Right lobe of liver (tissue), 6 donors: Measurements from ENCODE around the gene CPLX3. TPM values are rescaled to one million over a fixed set of nuclear protein-coding genes. Genes with fewer than 3 reads are reported as not detected.

Source experiments
- ATAC-seq, 4 donors: fragments of 200-7000 bp; cut with Tn5 transposase; one replicate each; pipeline ENCODE4 v1.9.1; 2020; ENCODE audit warnings: mild to moderate bottlenecking in 4 of 4, moderate library complexity in 4 of 4
- DNase-seq, 3 donors: peaks; one replicate each; pipeline ENCODE4 v3.0.0-alpha.2; 2020
- H3K27ac ChIP-seq, 3 donors: fragments of 200-600 bp; one replicate each; pipeline ENCODE4 v1.8.0; 2022
- H3K27me3 ChIP-seq, 2 donors: fragments of 200-600 bp; one replicate each; pipeline ENCODE4 v1.8.0; 2022
- H3K36me3 ChIP-seq, 4 donors: fragments of 200-600 bp; sonication (generic) in 1 of 4; one replicate each; pipeline versions ENCODE4 v1.5.1 to v1.8.0; 2017 to 2022; ENCODE audit warnings: control low read depth in 1 of 4
- H3K4me1 ChIP-seq, 4 donors: fragments of 200-600 bp; sonication (generic) in 1 of 4; one replicate each; pipeline versions ENCODE4 v1.5.1 to v1.8.0; 2017 to 2022; ENCODE audit warnings: control low read depth in 1 of 4
- H3K4me3 ChIP-seq, 3 donors: fragments of 200-600 bp; one replicate each; pipeline ENCODE4 v1.8.0; 2022
- H3K9me3 ChIP-seq, 4 donors: fragments of 200-600 bp; sonication (generic) in 1 of 4; one replicate each; pipeline versions ENCODE4 v1.5.1 to v1.8.0; 2017 to 2022; ENCODE audit warnings: control low read depth in 1 of 4
- POLR2A ChIP-seq: fragments of 450-650 bp; IDR thresholded peaks from one replicate; pipeline ENCODE4 v1.6.1; 2017; ENCODE audit warnings: antibody characterized with exemption, mild to moderate bottlenecking
- WGBS: methylation state at CpG from one replicate; pipeline ENCODE4 v1.1.6; 2018; ENCODE audit warnings: low coverage, low lambda C conversion rate; ENCODE audit not compliant: insufficient coverage; ENCODE audit errors: missing lambda C conversion rate; 5-methylcytosine and 5-hydroxymethylcytosine counted together
- intact Hi-C, 2 donors: fragments of 100-400 bp; cut with DNase I; formaldehyde crosslinking; loops; one replicate each; pipeline versions ENCODE4 v1.11.2 to v1.14.1; 2022
- long read RNA-seq: library from polyadenylated mRNA; unstranded; transcript quantifications from one replicate; pipeline ENCODE4 v2.0.0, GENCODE V29; 2019
- total RNA-seq, 6 experiments: library from RNA; depleted of rRNA in 2 of 6; stranded (reverse); fragments of >200 nt in 2 of 6; fragmentation: NEBNext Ultra II Directional in 3 of 6; extraction: Animal tissue kit (Norgen Biotek cat#: 25700) in 3 of 6; gene quantifications; one replicate each; pipeline versions ENCODE4 v1.1.0 to v1.2.4, GENCODE V29; 2016 to 2023
- TF ChIP-seq, protein P1 (sequence below), 4 donors: fragments of 200-600 bp in 3 of 4; fragments of 450-650 bp in 1 of 4; IDR thresholded peaks; one replicate each; pipeline versions ENCODE4 v1.5.1 to v1.8.0; 2016 to 2022; ENCODE audit warnings: antibody characterized with exemption in 4 of 4, mild to moderate bottlenecking in 2 of 4
- donor health status: DM: no; HTN: yes; CAD: no.
- donor health status: DM: no; HTN: no; CAD: no.
- donor health status: DM: no; HTN: no; CAD: no.
- donor health status: DM: no; HTN: yes; CAD: no.
- donor health status: DM: no; HTN: yes; CAD: no.

CPLX3 gene, protein sequence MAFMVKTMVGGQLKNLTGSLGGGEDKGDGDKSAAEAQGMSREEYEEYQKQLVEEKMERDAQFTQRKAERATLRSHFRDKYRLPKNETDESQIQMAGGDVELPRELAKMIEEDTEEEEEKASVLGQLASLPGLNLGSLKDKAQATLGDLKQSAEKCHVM
- total RNA-seq, result not detected
- long read RNA-seq, result 0 reads

DNA sequence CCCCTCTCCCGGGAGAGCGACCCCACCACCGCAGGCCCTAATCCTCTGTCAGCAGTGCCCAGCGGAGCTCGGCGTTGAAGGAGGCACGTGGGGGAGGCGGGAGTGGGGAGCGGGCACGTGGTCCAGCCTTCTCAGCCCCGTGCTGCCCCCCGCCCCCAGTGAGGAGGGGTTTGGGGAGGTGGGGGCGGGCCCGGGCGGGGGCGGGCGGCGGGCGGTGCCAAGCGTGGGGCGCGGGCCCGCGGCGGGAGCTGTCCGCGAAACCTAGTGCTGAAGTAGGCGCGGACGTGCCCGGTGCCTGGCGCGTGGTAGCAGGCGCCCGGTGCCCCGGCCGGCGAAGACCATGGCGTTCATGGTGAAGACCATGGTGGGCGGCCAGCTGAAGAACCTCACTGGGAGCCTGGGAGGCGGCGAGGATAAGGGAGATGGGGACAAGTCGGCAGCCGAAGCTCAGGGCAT is at the start of gene CPLX3:
Gene CPLX3, plus strand, starts transcription at position 264 of the 456 bp plus-strand sequence. Its CDS starts 77 bp downstream, at position 341.
- Histone ChIP-seq H3K4me3 (no peak within 1 kb of the TSS), H3K27me3 (peaks cover 0 to 7% of the 10 kb centered on the region in 2 donors), H3K36me3 (no peaks in the 10 kb centered on the region), H3K9me3 (no peaks in the 10 kb centered on the region), H3K4me1 (no peaks in the 10 kb centered on the region), H3K27ac (no peak within 1 kb of the TSS)
- intact Hi-C loops, result no loop called here
- no peak for DNase-seq
- 20% methylated on average over 1 of the region's 44 CpGs for WGBS
- TF ChIP-seq POLR2A, result no peak
- TF ChIP-seq, protein P1, sequence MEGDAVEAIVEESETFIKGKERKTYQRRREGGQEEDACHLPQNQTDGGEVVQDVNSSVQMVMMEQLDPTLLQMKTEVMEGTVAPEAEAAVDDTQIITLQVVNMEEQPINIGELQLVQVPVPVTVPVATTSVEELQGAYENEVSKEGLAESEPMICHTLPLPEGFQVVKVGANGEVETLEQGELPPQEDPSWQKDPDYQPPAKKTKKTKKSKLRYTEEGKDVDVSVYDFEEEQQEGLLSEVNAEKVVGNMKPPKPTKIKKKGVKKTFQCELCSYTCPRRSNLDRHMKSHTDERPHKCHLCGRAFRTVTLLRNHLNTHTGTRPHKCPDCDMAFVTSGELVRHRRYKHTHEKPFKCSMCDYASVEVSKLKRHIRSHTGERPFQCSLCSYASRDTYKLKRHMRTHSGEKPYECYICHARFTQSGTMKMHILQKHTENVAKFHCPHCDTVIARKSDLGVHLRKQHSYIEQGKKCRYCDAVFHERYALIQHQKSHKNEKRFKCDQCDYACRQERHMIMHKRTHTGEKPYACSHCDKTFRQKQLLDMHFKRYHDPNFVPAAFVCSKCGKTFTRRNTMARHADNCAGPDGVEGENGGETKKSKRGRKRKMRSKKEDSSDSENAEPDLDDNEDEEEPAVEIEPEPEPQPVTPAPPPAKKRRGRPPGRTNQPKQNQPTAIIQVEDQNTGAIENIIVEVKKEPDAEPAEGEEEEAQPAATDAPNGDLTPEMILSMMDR (IDR thresholded peaks at IDR 0.05), result no peak
- ATAC-seq, result peak; percentile 41 to 80 (median 60)

DNA sequence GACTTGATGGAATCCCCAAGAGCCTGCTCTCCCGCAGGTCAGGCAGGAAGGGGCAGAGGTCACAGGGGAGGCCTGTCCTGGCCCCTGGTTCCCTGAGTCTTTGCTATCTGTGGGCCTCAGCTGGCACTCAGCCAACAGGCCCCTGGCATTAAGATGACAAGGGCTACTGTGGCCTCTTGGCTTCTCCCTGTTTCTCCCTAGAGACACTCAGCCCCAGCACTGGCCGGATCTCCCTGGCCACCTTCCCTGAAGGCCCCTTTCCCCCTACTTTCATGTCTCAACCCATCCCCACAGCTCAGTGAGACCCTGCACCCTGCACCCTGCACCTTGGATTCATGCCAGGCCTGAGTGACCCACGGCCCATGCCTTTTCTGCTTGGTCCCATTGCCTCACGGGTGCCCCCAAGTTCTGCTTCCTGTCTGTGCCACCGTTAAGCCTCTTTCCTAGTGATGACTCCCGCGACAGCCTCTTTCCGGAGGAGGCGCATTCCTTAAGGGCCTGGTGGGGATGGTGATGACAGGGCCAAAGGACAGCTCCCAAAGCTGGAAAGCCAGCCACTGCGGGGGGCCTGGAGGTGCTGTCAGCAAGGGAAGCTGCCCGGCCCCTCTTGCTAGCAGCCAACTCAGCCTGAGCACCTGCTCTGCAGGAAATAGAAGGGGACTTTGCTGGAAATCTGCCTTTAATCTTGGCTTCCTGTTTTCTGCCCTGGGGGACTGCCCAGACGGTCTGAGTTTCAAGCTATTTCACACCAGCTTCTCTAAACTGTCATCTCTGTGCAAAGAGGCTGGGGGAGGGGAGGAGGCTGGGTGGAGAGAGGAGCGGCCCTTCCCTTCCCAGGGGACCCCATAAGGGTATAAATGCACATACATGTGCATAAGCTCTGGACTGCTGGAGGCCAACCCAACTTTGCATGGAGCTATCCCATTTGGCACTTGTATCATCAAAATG is 49.3 kb upstream of the CPLX3 start:
- 43% methylated on average over 11 of the region's 13 CpGs for WGBS
- TF ChIP-seq, protein P1 (IDR thresholded peaks at IDR 0.05), result no peak
- TF ChIP-seq POLR2A, result no peak
- H3K4me1 ChIP-seq, result peaks cover 0 to 43% (median 9%) of the 10 kb centered on the region in 4 donors
- peak in 1 of 4 donors; percentile 1 for ATAC-seq
- DNase-seq, result peak in 1 of 3 donors; percentile 53
- no peaks in the 10 kb centered on the region for H3K9me3 ChIP-seq
- intact Hi-C loops, result no loop called here
- H3K27me3 ChIP-seq, result no peaks in the 10 kb centered on the region
- H3K4me3 ChIP-seq, result no peak overlapping the region
- peak overlapping the region in 2 of 3 donors; percentile 24 to 47 for H3K27ac ChIP-seq
- H3K36me3 ChIP-seq, result no peaks in the 10 kb centered on the region

DNA sequence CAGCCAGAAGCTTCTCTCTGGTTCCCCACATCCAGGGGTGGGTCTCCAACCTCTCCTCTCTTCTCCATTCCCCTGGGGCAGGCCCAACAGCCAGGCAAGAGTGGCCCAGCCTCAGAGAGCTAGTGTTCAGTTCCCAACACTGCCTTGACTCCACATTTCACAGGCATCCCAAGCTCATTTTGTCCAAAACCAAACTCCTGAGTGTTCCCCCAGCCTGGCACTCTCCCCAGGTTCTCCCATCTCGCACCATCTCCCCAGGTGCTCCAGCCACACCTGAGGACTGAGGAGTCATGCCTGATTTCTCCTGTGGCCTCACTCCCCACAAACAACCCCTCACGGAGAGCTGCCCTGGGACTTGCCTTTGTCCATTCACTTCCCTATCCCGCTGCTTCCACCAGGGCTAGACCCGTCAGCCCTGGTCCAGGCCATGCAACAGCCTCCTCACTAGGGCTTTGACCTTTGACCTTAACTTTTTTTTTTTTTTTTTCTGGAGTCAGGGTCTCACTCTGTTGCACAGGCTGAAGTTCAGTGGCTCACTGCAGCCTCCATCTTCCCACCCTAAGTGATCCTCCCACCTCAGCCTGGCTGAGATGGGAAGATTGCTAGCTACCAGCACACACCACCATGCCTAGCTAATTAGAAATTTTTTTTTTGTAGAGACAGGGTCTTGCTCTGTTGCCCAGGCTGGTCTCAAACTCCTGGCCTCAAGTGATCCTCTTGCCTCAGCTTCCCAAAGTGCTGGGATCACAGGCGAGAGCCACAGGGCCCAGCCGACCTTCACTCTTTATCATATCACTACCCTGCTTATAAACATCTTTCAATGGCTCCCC is 48.4 kb upstream of the CPLX3 start:
- Histone ChIP-seq H3K4me1 (peaks cover 0 to 46% (median 9%) of the 10 kb centered on the region in 4 donors), H3K4me3 (no peak overlapping the region), H3K9me3 (no peaks in the 10 kb centered on the region), H3K27ac (peak overlapping the region; percentile 24 to 90 (median 28)), H3K27me3 (no peaks in the 10 kb centered on the region), H3K36me3 (no peaks in the 10 kb centered on the region)
- peak in 1 of 3 donors; percentile 43 for DNase-seq
- no peak for ATAC-seq
- intact Hi-C loops, result no loop called here
- WGBS, result 72% methylated on average over 6 of the region's 6 CpGs
- TF ChIP-seq, protein P1 (IDR thresholded peaks at IDR 0.05), result no peak
- TF ChIP-seq POLR2A, result no peak

DNA sequence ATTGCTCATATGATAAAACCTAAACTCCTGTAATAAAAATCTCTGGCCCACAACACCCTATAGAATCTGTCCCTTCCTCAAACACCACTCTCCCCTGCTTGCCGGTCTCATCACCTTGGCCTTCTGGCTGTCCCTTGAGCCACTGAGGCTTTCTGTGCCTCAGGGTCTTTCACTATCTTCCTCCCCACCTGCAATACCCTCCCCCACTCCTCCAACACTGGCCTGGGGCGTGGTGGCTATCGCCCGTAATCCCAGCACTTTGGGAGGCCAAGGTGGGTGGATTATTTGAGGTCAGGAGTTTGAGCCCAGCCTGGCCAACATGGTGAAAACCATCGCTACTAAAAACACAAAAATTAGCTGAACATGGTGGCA is 47.8 kb upstream of the CPLX3 start:
- intact Hi-C loops, result no loop called here
- WGBS, result 96% methylated on average over 3 of the region's 5 CpGs
- Histone ChIP-seq H3K36me3 (no peaks in the 10 kb centered on the region), H3K4me3 (no peak overlapping the region), H3K27me3 (no peaks in the 10 kb centered on the region), H3K4me1 (peaks cover 0 to 52% (median 12%) of the 10 kb centered on the region in 4 donors), H3K9me3 (no peaks in the 10 kb centered on the region), H3K27ac (peak overlapping the region in 2 of 3 donors; percentile 90 to 94)
- DNase-seq, result no peak
- ATAC-seq, result no peak
- TF ChIP-seq, protein P1 (IDR thresholded peaks at IDR 0.05), result no peak
- TF ChIP-seq POLR2A, result no peak
